GM12892 (cell line): ENCODE measurements around the gene LRRC2.

ENCODE experiments used
- POLR2A ChIP-seq: IDR thresholded peaks from 2 replicates; pipeline ENCODE4 v1.6.1; 2011; ENCODE audit warnings: low read depth, low read length, control low read depth
- POLR2AphosphoS5 ChIP-seq: IDR thresholded peaks from 2 replicates; pipeline ENCODE4 v1.6.1; 2011; ENCODE audit warnings: low read depth, low read length, control low read depth

GRCh38 chr3:46512191-46512749 is 53.8 kb downstream of the LRRC2 start:
- no peak for TF ChIP-seq POLR2A
- no peak for TF ChIP-seq POLR2AphosphoS5
